Type B pancreatic cell (in vitro differentiated cells): ENCODE measurements around the gene TRIM33. TPM values are rescaled to one million over a fixed set of nuclear protein-coding genes. Genes with fewer than 3 reads are reported as not detected.

Experiments
- DNase-seq: peaks from one replicate; pipeline ENCODE4 v3.0.0; 2021; ENCODE audit warnings: mixed read lengths; ENCODE audit not compliant: unreplicated experiment; ENCODE audit errors: extremely low spot score
- H3K27ac Mint-ChIP-seq: 2 replicates; pipeline ENCODE4 v1.8.0; 2021; ENCODE audit warnings: mild to moderate bottlenecking, mixed read lengths
- H3K27me3 Mint-ChIP-seq: 2 replicates; pipeline ENCODE4 v1.8.0; 2021; ENCODE audit warnings: mixed read lengths
- H3K36me3 Mint-ChIP-seq: 2 replicates; pipeline ENCODE4 v1.8.0; 2021; ENCODE audit warnings: mixed read lengths
- H3K4me1 Mint-ChIP-seq: one replicate; pipeline ENCODE4 v1.8.0; 2021; ENCODE audit warnings: mixed read lengths; ENCODE audit not compliant: unreplicated experiment
- H3K4me3 Mint-ChIP-seq: 2 replicates; pipeline ENCODE4 v1.8.0; 2021; ENCODE audit warnings: mild to moderate bottlenecking, mixed read lengths
- H3K9me3 Mint-ChIP-seq: 2 replicates; pipeline ENCODE4 v1.8.0; 2021; ENCODE audit warnings: mixed read lengths
- long read RNA-seq: library from polyadenylated mRNA; unstranded; transcript quantifications from one replicate; pipeline ENCODE4 v2.0.0, GENCODE V29; 2020
- total RNA-seq: library from RNA; stranded (reverse); gene quantifications from 2 replicates; pipeline ENCODE4 v1.2.1, GENCODE V29; 2021; ENCODE audit warnings: low replicate concordance
- TF ChIP-seq, protein P1 (sequence below): fragments of 200-600 bp; sonication (generic); conservative IDR thresholded peaks from 2 replicates; pipeline ENCODE4 v1.5.0; 2021; ENCODE audit warnings: antibody characterized with exemption, mild to moderate bottlenecking

TRIM33 gene
- total RNA-seq = 45.8 and 46.6 TPM in 2 replicates
- long read RNA-seq, full-length matches to known transcripts = 4 of 37 reads
- long read RNA-seq, partial matches to known transcripts = 23 of 37 reads
- long read RNA-seq, other reads (novel, unspliced or antisense) = 10 of 37 reads

GRCh38 chr1:114511032-114511785 is at the start of gene TRIM33:
TRIM33 (minus strand) TSS chr1:114511203; CDS start chr1:114511076, 127 bp downstream.
- peaks cover 34% of the 10 kb centered on the region for H3K4me1 Mint-ChIP-seq
- peak within 1 kb of the TSS; percentile 94 for H3K4me3 Mint-ChIP-seq
- H3K27ac Mint-ChIP-seq = peak within 1 kb of the TSS; percentile 99
- H3K36me3 Mint-ChIP-seq = no peaks in the 10 kb centered on the region
- TF ChIP-seq, protein P1, sequence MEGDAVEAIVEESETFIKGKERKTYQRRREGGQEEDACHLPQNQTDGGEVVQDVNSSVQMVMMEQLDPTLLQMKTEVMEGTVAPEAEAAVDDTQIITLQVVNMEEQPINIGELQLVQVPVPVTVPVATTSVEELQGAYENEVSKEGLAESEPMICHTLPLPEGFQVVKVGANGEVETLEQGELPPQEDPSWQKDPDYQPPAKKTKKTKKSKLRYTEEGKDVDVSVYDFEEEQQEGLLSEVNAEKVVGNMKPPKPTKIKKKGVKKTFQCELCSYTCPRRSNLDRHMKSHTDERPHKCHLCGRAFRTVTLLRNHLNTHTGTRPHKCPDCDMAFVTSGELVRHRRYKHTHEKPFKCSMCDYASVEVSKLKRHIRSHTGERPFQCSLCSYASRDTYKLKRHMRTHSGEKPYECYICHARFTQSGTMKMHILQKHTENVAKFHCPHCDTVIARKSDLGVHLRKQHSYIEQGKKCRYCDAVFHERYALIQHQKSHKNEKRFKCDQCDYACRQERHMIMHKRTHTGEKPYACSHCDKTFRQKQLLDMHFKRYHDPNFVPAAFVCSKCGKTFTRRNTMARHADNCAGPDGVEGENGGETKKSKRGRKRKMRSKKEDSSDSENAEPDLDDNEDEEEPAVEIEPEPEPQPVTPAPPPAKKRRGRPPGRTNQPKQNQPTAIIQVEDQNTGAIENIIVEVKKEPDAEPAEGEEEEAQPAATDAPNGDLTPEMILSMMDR = no peak
- no peaks in the 10 kb centered on the region for H3K9me3 Mint-ChIP-seq
- H3K27me3 Mint-ChIP-seq = peaks cover 8% of the 10 kb centered on the region
- peak; percentile 94 for DNase-seq

DNA sequence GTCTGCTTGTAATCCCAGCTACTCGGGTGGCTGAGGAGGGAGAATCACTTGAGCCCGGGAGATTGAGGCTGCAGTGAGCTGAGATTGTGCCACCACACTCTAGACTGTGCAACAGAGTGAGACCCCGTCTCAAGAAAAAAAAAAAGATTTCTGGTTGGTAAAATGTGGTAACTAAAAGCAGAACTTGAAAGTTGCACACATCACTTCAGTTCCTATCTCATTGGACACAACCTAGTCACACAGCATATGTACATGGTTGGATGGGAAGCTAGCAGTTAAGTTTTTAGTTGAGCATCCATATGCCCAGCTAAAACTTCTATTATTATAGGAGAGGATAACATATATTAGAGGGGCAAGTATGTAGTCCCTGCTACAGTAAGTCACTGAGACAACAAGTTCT is 48.4 kb upstream of the TRIM33 start:
- Mint-ChIP-seq H3K9me3 (no peaks in the 10 kb centered on the region), H3K27ac (no peak overlapping the region), H3K27me3 (no peaks in the 10 kb centered on the region), H3K4me1 (no peaks in the 10 kb centered on the region), H3K4me3 (no peak overlapping the region), H3K36me3 (peaks cover 3% of the 10 kb centered on the region)
- no peak for DNase-seq
- TF ChIP-seq, protein P1 = no peak

DNA sequence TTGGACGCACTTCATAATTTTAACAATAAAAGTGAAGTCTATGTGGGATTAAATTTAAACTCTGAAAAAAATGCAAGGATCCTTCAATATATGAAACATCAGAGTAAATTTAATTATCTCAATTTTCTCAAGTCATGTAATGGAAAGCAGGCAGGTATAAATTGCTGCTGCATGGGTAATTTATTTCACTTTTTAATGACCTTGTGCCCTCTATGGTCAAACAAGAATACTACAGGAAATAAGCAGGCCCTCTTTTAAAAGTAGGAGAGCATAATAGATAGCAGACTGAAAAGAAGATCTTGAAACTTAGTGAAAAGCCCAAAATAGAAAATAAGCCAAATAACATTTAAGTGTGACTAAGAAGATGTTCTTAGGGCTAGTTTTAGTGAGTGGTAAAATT is 47.5 kb upstream of the TRIM33 start:
- TF ChIP-seq, protein P1 = peak; percentile 64
- no peaks in the 10 kb centered on the region for H3K4me1 Mint-ChIP-seq
- no peak overlapping the region for H3K27ac Mint-ChIP-seq
- no peaks in the 10 kb centered on the region for H3K36me3 Mint-ChIP-seq
- no peak for DNase-seq
- H3K4me3 Mint-ChIP-seq = no peak overlapping the region
- no peaks in the 10 kb centered on the region for H3K27me3 Mint-ChIP-seq
- H3K9me3 Mint-ChIP-seq = no peaks in the 10 kb centered on the region

DNA sequence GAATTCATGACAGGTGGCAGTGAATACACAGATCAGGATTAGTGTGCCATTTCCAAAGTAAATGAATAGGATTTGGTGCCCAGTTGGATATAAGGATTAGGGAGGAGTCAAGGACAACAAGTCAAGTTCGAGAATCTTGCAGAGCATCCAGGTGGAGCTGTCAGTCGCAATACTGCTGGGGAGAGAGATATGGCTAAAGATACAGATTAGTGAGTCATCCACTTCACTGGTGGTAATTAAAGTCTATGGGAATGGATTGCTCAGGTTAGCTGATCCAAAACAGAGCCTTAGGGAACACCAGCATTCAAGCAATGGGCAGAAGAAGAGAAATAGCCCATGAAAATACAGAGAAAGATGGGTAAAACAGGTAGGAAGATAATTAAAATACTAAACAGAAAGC is 43.6 kb upstream of the TRIM33 start:
- Mint-ChIP-seq H3K9me3 (no peaks in the 10 kb centered on the region), H3K4me1 (no peaks in the 10 kb centered on the region), H3K4me3 (no peak overlapping the region), H3K36me3 (no peaks in the 10 kb centered on the region), H3K27ac (no peak overlapping the region), H3K27me3 (no peaks in the 10 kb centered on the region)
- TF ChIP-seq, protein P1 = no peak
- no peak for DNase-seq

- Mint-ChIP-seq H3K4me3 (no peak overlapping the region), H3K36me3 (no peaks in the 10 kb centered on the region), H3K27me3 (no peaks in the 10 kb centered on the region), H3K4me1 (no peaks in the 10 kb centered on the region), H3K27ac (no peak overlapping the region), H3K9me3 (no peaks in the 10 kb centered on the region)
- DNase-seq = no peak
- TF ChIP-seq, protein P1 = no peak
These were observed 41.2 kb upstream of the TRIM33 start for GRCh38 chr1:114552106-114552639.
